GM21423 (cell line): ENCODE data around the gene MFSD6L.

Experiments used
- ATAC-seq: cut with Tn5 transposase; IDR thresholded peaks from one replicate; pipeline ENCODE4 v1.9.1; 2021; ENCODE audit warnings: mild to moderate bottlenecking, moderate library complexity; ENCODE audit not compliant: unreplicated experiment

MFSD6L gene

GRCh38 chr17:8747742-8748141, 51.4 kb downstream of the MFSD6L start:
- ATAC-seq = no peak
